Astrocyte (in vitro differentiated cells and primary cell): ENCODE measurements around the gene PLCL1. TPM values are rescaled to one million over a fixed set of nuclear protein-coding genes. Genes with fewer than 3 reads are reported as not detected.

ENCODE experiments used
- DNase-seq: peaks from one replicate; pipeline ENCODE4 v3.0.0-alpha.2; 2010; ENCODE audit warnings: low read depth
- FAIRE-seq: peaks from 2 replicates; lab custom pipeline; 2011; peaks lifted over from hg19 to GRCh38; lab: Jason Lieb, UNC
- H2AFZ ChIP-seq: 2 replicates; pipeline ENCODE4 v1.6.0; 2012; ENCODE audit warnings: low read depth, low read length, inconsistent platforms
- H3K27ac ChIP-seq: 2 replicates; pipeline ENCODE4 v1.5.1; 2011; ENCODE audit warnings: low read depth, low read length, inconsistent platforms
- H3K27me3 ChIP-seq: 2 replicates; pipeline ENCODE4 v1.6.0; 2011; ENCODE audit warnings: low read length, inconsistent platforms; ENCODE audit not compliant: insufficient read depth
- H3K36me3 ChIP-seq: 2 replicates; pipeline ENCODE4 v1.5.1; 2011; ENCODE audit warnings: low read length, inconsistent platforms; ENCODE audit not compliant: insufficient read depth
- H3K4me1 ChIP-seq: 2 replicates; pipeline ENCODE4 v1.5.1; 2011; ENCODE audit warnings: low read length, inconsistent platforms; ENCODE audit not compliant: insufficient read depth
- H3K4me2 ChIP-seq: 2 replicates; pipeline ENCODE4 v1.6.0; 2012; ENCODE audit warnings: low read length, inconsistent platforms
- H3K4me3 ChIP-seq: 2 replicates; pipeline ENCODE4 v1.5.1; 2011; ENCODE audit warnings: low read depth, mild to moderate bottlenecking, low read length, inconsistent platforms; ENCODE audit not compliant: insufficient read depth
- H3K79me2 ChIP-seq: 2 replicates; pipeline ENCODE4 v1.6.0; 2012; ENCODE audit warnings: mild to moderate bottlenecking, low read length, inconsistent platforms; ENCODE audit not compliant: insufficient read depth
- H3K9ac ChIP-seq: 2 replicates; pipeline ENCODE4 v1.6.0; 2012; ENCODE audit warnings: mild to moderate bottlenecking, low read length, inconsistent platforms
- H3K9me3 ChIP-seq: 2 replicates; pipeline ENCODE4 v1.5.1; 2012; ENCODE audit warnings: low read depth, mild to moderate bottlenecking, low read length, inconsistent platforms; ENCODE audit not compliant: insufficient read depth
- H4K20me1 ChIP-seq: 2 replicates; pipeline ENCODE4 v1.6.0; 2012; ENCODE audit warnings: low read length, inconsistent platforms; ENCODE audit not compliant: insufficient read depth
- H3K27ac Mint-ChIP-seq: one replicate; pipeline ENCODE4 v1.8.0; 2021; ENCODE audit warnings: mild to moderate bottlenecking, mixed read lengths; ENCODE audit not compliant: unreplicated experiment
- H3K27me3 Mint-ChIP-seq: one replicate; pipeline ENCODE4 v1.8.0; 2021; ENCODE audit warnings: low read depth, mixed read lengths; ENCODE audit not compliant: unreplicated experiment
- H3K36me3 Mint-ChIP-seq: one replicate; pipeline ENCODE4 v1.8.0; 2021; ENCODE audit warnings: low read depth, mixed read lengths; ENCODE audit not compliant: unreplicated experiment
- H3K4me1 Mint-ChIP-seq: one replicate; pipeline ENCODE4 v1.8.0; 2021; ENCODE audit warnings: low read depth, mixed read lengths; ENCODE audit not compliant: unreplicated experiment
- H3K4me3 Mint-ChIP-seq: one replicate; pipeline ENCODE4 v1.8.0; 2021; ENCODE audit warnings: mild to moderate bottlenecking, moderate library complexity, mixed read lengths; ENCODE audit not compliant: unreplicated experiment
- H3K9me3 Mint-ChIP-seq: one replicate; pipeline ENCODE4 v1.8.0; 2021; ENCODE audit warnings: mild to moderate bottlenecking, mixed read lengths; ENCODE audit not compliant: unreplicated experiment
- CTCF ChIP-seq: IDR thresholded peaks from 2 replicates; pipeline ENCODE4 v1.5.1; 2011; ENCODE audit warnings: low read depth, mild to moderate bottlenecking, inconsistent platforms, low read length, moderate library complexity; ENCODE audit not compliant: insufficient read depth
- EZH2 ChIP-seq: IDR thresholded peaks from 2 replicates; pipeline ENCODE4 v1.6.1; 2012; ENCODE audit warnings: mild to moderate bottlenecking, low read length, inconsistent platforms; ENCODE audit not compliant: insufficient read depth
- total RNA-seq: library from RNA; stranded (reverse); gene quantifications from 2 replicates; pipeline ENCODE4 v1.2.1, GENCODE V29; 2021

PLCL1 gene
- total RNA-seq, 1 donor from 2014 or later: 0.84 TPM

GRCh38 chr2:197952540-197953202, 148.3 kb downstream of the PLCL1 start:
- no peak overlapping the region for H2AFZ ChIP-seq
- H3K27me3 Mint-ChIP-seq: peaks cover 11% of the 10 kb centered on the region
- H3K79me2 ChIP-seq: no peaks in the 10 kb centered on the region
- TF ChIP-seq EZH2: no peak
- TF ChIP-seq CTCF: no peak
- H3K4me1 Mint-ChIP-seq: no peaks in the 10 kb centered on the region
- no peaks in the 10 kb centered on the region for H3K36me3 ChIP-seq
- no peaks in the 10 kb centered on the region for H3K27me3 ChIP-seq
- H3K27ac Mint-ChIP-seq: no peak overlapping the region
- no peak overlapping the region for H3K27ac ChIP-seq
- H3K36me3 Mint-ChIP-seq: no peaks in the 10 kb centered on the region
- no peaks in the 10 kb centered on the region for H3K4me1 ChIP-seq
- H3K9ac ChIP-seq: no peak overlapping the region
- H4K20me1 ChIP-seq: no peaks in the 10 kb centered on the region
- H3K4me2 ChIP-seq: no peak overlapping the region
- no peak overlapping the region for H3K4me3 ChIP-seq
- no peaks in the 10 kb centered on the region for H3K9me3 ChIP-seq
- peaks cover 3% of the 10 kb centered on the region for H3K9me3 Mint-ChIP-seq
- DNase-seq (no peak), FAIRE-seq (no peak)
- H3K4me3 Mint-ChIP-seq: no peak overlapping the region

GRCh38 chr2:197954328-197954727, 149.9 kb downstream of the PLCL1 start:
- Histone ChIP-seq H3K4me3 (no peak overlapping the region), H3K4me2 (no peak overlapping the region), H3K79me2 (no peaks in the 10 kb centered on the region), H3K4me1 (no peaks in the 10 kb centered on the region), H4K20me1 (no peaks in the 10 kb centered on the region), H3K36me3 (no peaks in the 10 kb centered on the region), H2AFZ (no peak overlapping the region), H3K9ac (no peak overlapping the region), H3K27ac (no peak overlapping the region), H3K9me3 (no peaks in the 10 kb centered on the region), H3K27me3 (no peaks in the 10 kb centered on the region)
- peaks cover 3% of the 10 kb centered on the region for H3K9me3 Mint-ChIP-seq
- H3K4me1 Mint-ChIP-seq: no peaks in the 10 kb centered on the region
- no peaks in the 10 kb centered on the region for H3K36me3 Mint-ChIP-seq
- no peak overlapping the region for H3K27ac Mint-ChIP-seq
- peaks cover 3% of the 10 kb centered on the region for H3K27me3 Mint-ChIP-seq
- DNase-seq (no peak), FAIRE-seq (no peak)
- H3K4me3 Mint-ChIP-seq: no peak overlapping the region
- TF ChIP-seq EZH2 (no peak), CTCF (no peak)

- peaks cover 3% of the 10 kb centered on the region for H3K9me3 Mint-ChIP-seq
- no peaks in the 10 kb centered on the region for H3K4me1 Mint-ChIP-seq
- no peaks in the 10 kb centered on the region for H3K27me3 Mint-ChIP-seq
- no peaks in the 10 kb centered on the region for H4K20me1 ChIP-seq
- H3K36me3 Mint-ChIP-seq: no peaks in the 10 kb centered on the region
- H3K4me3 ChIP-seq: no peak overlapping the region
- H3K27ac Mint-ChIP-seq: no peak overlapping the region
- H3K36me3 ChIP-seq: no peaks in the 10 kb centered on the region
- no peak overlapping the region for H3K9ac ChIP-seq
- no peaks in the 10 kb centered on the region for H3K4me1 ChIP-seq
- no peak for TF ChIP-seq EZH2
- no peak for TF ChIP-seq CTCF
- H3K4me2 ChIP-seq: no peak overlapping the region
- H3K27ac ChIP-seq: no peak overlapping the region
- H3K4me3 Mint-ChIP-seq: no peak overlapping the region
- H3K9me3 ChIP-seq: no peaks in the 10 kb centered on the region
- H3K79me2 ChIP-seq: no peaks in the 10 kb centered on the region
- no peaks in the 10 kb centered on the region for H3K27me3 ChIP-seq
- no peak overlapping the region for H2AFZ ChIP-seq
- DNase-seq: no peak
- FAIRE-seq: no peak
Observed at GRCh38 chr2:197958592-197959150, 154.3 kb downstream of the PLCL1 start.
